HepG2 (cell line): ENCODE data around the gene RPS10. TPM values are rescaled to one million over a fixed set of nuclear protein-coding genes. Genes with fewer than 3 reads are reported as not detected.

Experiments
- ARID3A ChIP-seq: IDR thresholded peaks from 2 replicates; pipeline ENCODE4 v1.6.1; 2012; ENCODE audit warnings: low read depth, low read length, improper control_type of control experiment
- ATF5 ChIP-seq: sonication (generic); formaldehyde crosslinking; IDR thresholded peaks from 2 replicates; pipeline ENCODE4 v1.4.0; 2020; ENCODE audit warnings: mild to moderate bottlenecking, low read depth, missing genetic modification reagents
- CENPX ChIP-seq: sonication (generic); formaldehyde crosslinking; IDR thresholded peaks from 2 replicates; pipeline ENCODE4 v1.9.0; 2021; ENCODE audit warnings: mild to moderate bottlenecking, missing genetic modification reagents, moderate library complexity
- ERF ChIP-seq: IDR thresholded peaks from 2 replicates; pipeline ENCODE4 v1.6.1; 2018; ENCODE audit warnings: missing biosample characterization, missing genetic modification reagents
- FOXA3 ChIP-seq: IDR thresholded peaks from 2 replicates; pipeline ENCODE4 v1.6.1; 2016; ENCODE audit warnings: missing genetic modification reagents, missing compliant biosample characterization
- HNRNPUL1 ChIP-seq: fragments of 200-400 bp; formaldehyde crosslinking; IDR thresholded peaks from 2 replicates; pipeline ENCODE4 v1.6.1; 2017; ENCODE audit warnings: low read depth, mild to moderate bottlenecking, low read length, moderate library complexity
- IRF2 ChIP-seq: IDR thresholded peaks from 2 replicates; pipeline ENCODE4 v1.6.1; 2018; ENCODE audit warnings: missing genetic modification reagents, missing compliant biosample characterization
- IRF9 ChIP-seq: sonication (generic); formaldehyde crosslinking; IDR thresholded peaks from 2 replicates; pipeline ENCODE4 v1.8.0; 2022; ENCODE audit warnings: missing genetic modification reagents, mild to moderate bottlenecking, borderline replicate concordance
- KIAA2018 ChIP-seq: sonication (generic); formaldehyde crosslinking; IDR thresholded peaks from 2 replicates; pipeline ENCODE4 v1.5.0; 2020; ENCODE audit warnings: mild to moderate bottlenecking, missing genetic modification reagents, borderline replicate concordance
- KLF6 ChIP-seq: IDR thresholded peaks from 2 replicates; pipeline ENCODE4 v1.8.0; 2016; ENCODE audit warnings: missing biosample characterization, missing genetic modification reagents
- NFIB ChIP-seq: sonication (generic); formaldehyde crosslinking; IDR thresholded peaks from 2 replicates; pipeline ENCODE4 v1.9.0; 2021; ENCODE audit warnings: missing genetic modification reagents, mild to moderate bottlenecking, borderline replicate concordance
- PLRG1 ChIP-seq: fragments of 450-650 bp; conservative IDR thresholded peaks from 2 replicates; pipeline ENCODE4 v1.6.1; 2016
- SIN3B ChIP-seq: fragments of 150-350 bp; IDR thresholded peaks from 2 replicates; pipeline ENCODE4 v1.6.1; 2014; ENCODE audit warnings: low read length
- TBX3 ChIP-seq: fragments of 450-650 bp; IDR thresholded peaks from 2 replicates; pipeline ENCODE4 v1.6.1; 2017; ENCODE audit warnings: antibody characterized with exemption, mild to moderate bottlenecking, inconsistent platforms, borderline replicate concordance
- ZNF580 ChIP-seq: IDR thresholded peaks from 2 replicates; pipeline ENCODE4 v1.6.1; 2016; ENCODE audit warnings: low read depth, borderline replicate concordance
- polyA plus RNA-seq, 8 experiments: library from polyadenylated mRNA; depleted of rRNA in 3 of 8; stranded (reverse) in 7 of 8; unstranded in 1 of 8; fragments of >200 nt; fragmentation: Illumina TruSeq in 4 of 8; extraction: Trizol in 4 of 8; gene quantifications; 2 replicates each; pipeline versions ENCODE4 v1.2.1 to v1.2.3, GENCODE V29; 2011 to 2016; ENCODE audit warnings: low read depth in 4 of 8, missing spikeins in 1 of 8, mixed read lengths in 1 of 8; ENCODE audit not compliant: insufficient read depth in 1 of 8
- total RNA-seq, 5 experiments: library from RNA; depleted of rRNA; stranded (reverse); fragments of >200 nt; fragmentation: Illumina TruSeq; extraction: Trizol; gene quantifications; 2 replicates each; pipeline ENCODE4 v1.2.3, GENCODE V29; 2016; ENCODE audit warnings: low read depth in 1 of 5

The RPS10 gene
- total and polyA plus RNA-seq, 2 of the 13 experiments (the other 11 are each of a cell fraction or from before 2014, with no cell fraction given) = 2,909 to 4,648 TPM

GRCh38 chr6:34459899-34460593, 34.2 kb upstream of the RPS10 start (continued):
- TF ChIP-seq ATF5 (CRISPR knock-in tag) (no peak), ARID3A (no peak), PLRG1 (no peak), IRF2 (CRISPR knock-in tag) (0 out of 2 replicates have a peak, but pooled peaks have one; percentile 20), SIN3B (no peak), IRF9 (CRISPR knock-in tag) (no peak), NFIB (CRISPR knock-in tag) (no peak), CENPX (CRISPR knock-in tag) (no peak), KIAA2018 (CRISPR knock-in tag) (no peak), TBX3 (no peak), ERF (CRISPR knock-in tag) (peak; percentile 38; the same call in 1 of the 2 replicates), KLF6 (CRISPR knock-in tag) (no peak), FOXA3 (CRISPR knock-in tag) (peak; percentile 38; the same call in 1 of the 2 replicates), ZNF580 (CRISPR knock-in tag) (peak; percentile 80; the same call in 1 of the 2 replicates), HNRNPUL1 (no peak)
